Mucosa of descending colon (tissue), 3 donors: Measurements from ENCODE around the gene VRTN. TPM values are rescaled to one million over a fixed set of nuclear protein-coding genes. Genes with fewer than 3 reads are reported as not detected.

Source experiments
- ATAC-seq: fragments of 200-7000 bp; cut with Tn5 transposase; one replicate; pipeline ENCODE4 v1.9.1; 2020; ENCODE audit warnings: mild to moderate bottlenecking, moderate library complexity
- DNase-seq, 3 donors: peaks; one replicate each; pipeline ENCODE4 v3.0.0-alpha.2; 2020
- H3K36me3 ChIP-seq: fragments of 200-600 bp; one replicate; pipeline ENCODE4 v1.8.0; 2021; ENCODE audit warnings: low read depth, mild to moderate bottlenecking
- H3K4me1 ChIP-seq: fragments of 200-600 bp; one replicate; pipeline ENCODE4 v1.8.0; 2021; ENCODE audit warnings: low read depth, mild to moderate bottlenecking
- H3K4me3 ChIP-seq: fragments of 200-600 bp; one replicate; pipeline ENCODE4 v1.8.0; 2021; ENCODE audit warnings: mild to moderate bottlenecking
- H3K9me3 ChIP-seq: fragments of 200-600 bp; one replicate; pipeline ENCODE4 v1.8.0; 2021; ENCODE audit warnings: mild to moderate bottlenecking
- CTCF ChIP-seq: fragments of 200-600 bp; IDR thresholded peaks from one replicate; pipeline ENCODE4 v1.8.0; 2022; ENCODE audit warnings: antibody characterized with exemption, mild to moderate bottlenecking
- intact Hi-C, 2 donors: fragments of 100-400 bp; cut with DNase I in 1 of 2; cut with micrococcal nuclease in 1 of 2; formaldehyde crosslinking; loops; one replicate each; pipeline versions ENCODE4 v1.11.0 to v1.11.1; 2022; cut with DNase I, micrococcal nuclease
- total RNA-seq, 3 donors: library from RNA; stranded (reverse); fragmentation: NEBNext Ultra II Directional in 2 of 3; extraction: Animal tissue kit (Norgen Biotek cat#: 25700) in 2 of 3; gene quantifications; one replicate each; pipeline versions ENCODE4 v1.2.1 to v1.2.4, GENCODE V29; 2021 to 2023
- donor health status: DM: no; HTN: no; CAD: no; lungs with moderate emphysema.
- donor health status: DM: no; HTN: no; CAD: no.
- donor health status: DM: no; HTN: yes; CAD: no.

The VRTN gene
- total RNA-seq, 3 donors from 2014 or later, result 0.09 TPM; not detected in 2

- TF ChIP-seq CTCF, result no peak
- intact Hi-C loops, result loop anchor here (5.0 to 10.0 kb wide), 2 partner anchors 115 to 252 kb away; partner anchors contain the start of gene LTBP2 (in 1 of the 2)
- H3K9me3 ChIP-seq, result no peaks in the 10 kb centered on the region
- H3K36me3 ChIP-seq, result no peaks in the 10 kb centered on the region
- H3K4me1 ChIP-seq, result no peaks in the 10 kb centered on the region
- DNase-seq (no peak), ATAC-seq (no peak)
- H3K4me3 ChIP-seq, result no peak overlapping the region
These were observed 11.9 kb downstream of the VRTN start for GRCh38 chr14:74360163-74360562.

- Histone ChIP-seq H3K36me3 (no peaks in the 10 kb centered on the region), H3K4me1 (no peaks in the 10 kb centered on the region), H3K4me3 (no peak overlapping the region), H3K9me3 (no peaks in the 10 kb centered on the region)
- intact Hi-C loops, result loop anchor here (5.0 to 10.0 kb wide), 2 partner anchors 112 to 250 kb away; partner anchors contain the start of gene LTBP2 (in 1 of the 2)
- ATAC-seq, result peak; percentile 90
- TF ChIP-seq CTCF, result peak; percentile 95
- peak; percentile 66 to 83 (median 72) for DNase-seq
These were observed 14.2 kb downstream of the VRTN start for GRCh38 chr14:74362361-74362915.

GRCh38 chr14:74364271-74364880 is 16.1 kb downstream of the VRTN start:
- no peak overlapping the region for H3K4me3 ChIP-seq
- H3K4me1 ChIP-seq, result no peaks in the 10 kb centered on the region
- H3K36me3 ChIP-seq, result no peaks in the 10 kb centered on the region
- DNase-seq, result no peak
- no peaks in the 10 kb centered on the region for H3K9me3 ChIP-seq
- intact Hi-C loops, result loop anchor here (5.0 to 10.0 kb wide), 2 partner anchors 110 to 248 kb away; partner anchors contain the start of gene LTBP2 (in 1 of the 2)
- TF ChIP-seq CTCF, result no peak
- ATAC-seq, result no peak

- ATAC-seq (no peak), DNase-seq (no peak)
- Histone ChIP-seq H3K4me1 (no peaks in the 10 kb centered on the region), H3K9me3 (no peaks in the 10 kb centered on the region), H3K36me3 (no peaks in the 10 kb centered on the region), H3K4me3 (no peak overlapping the region)
- TF ChIP-seq CTCF, result no peak
- intact Hi-C loops, result loop anchor here (10.0 kb wide), 1 partner anchor 107 kb away; no protein-coding TSS in a partner anchor
These were observed 19.8 kb downstream of the VRTN start for GRCh38 chr14:74368026-74368425.

- DNase-seq, result no peak
- Histone ChIP-seq H3K36me3 (no peaks in the 10 kb centered on the region), H3K4me3 (no peak overlapping the region), H3K9me3 (no peaks in the 10 kb centered on the region), H3K4me1 (no peaks in the 10 kb centered on the region)
- intact Hi-C loops, result loop anchor here (10.0 kb wide), 1 partner anchor 106 kb away; no protein-coding TSS in a partner anchor
- no peak for TF ChIP-seq CTCF
- ATAC-seq, result no peak
These were observed 20.2 kb downstream of the VRTN start for GRCh38 chr14:74368441-74368840.
